Body of pancreas (tissue), 4 donors: ENCODE results near the gene HBA1. TPM values are rescaled to one million over a fixed set of nuclear protein-coding genes. Genes with fewer than 3 reads are reported as not detected.

Source experiments
- ATAC-seq: fragments of 150-250 bp; one replicate; pipeline ENCODE4 v1.9.1; 2016
- DNase-seq, 4 donors: peaks; one replicate each; pipeline ENCODE4 v3.0.0-alpha.2; 2019
- H3K27ac ChIP-seq, 4 donors: fragments of 200-600 bp; sonication (generic); 1 replicate in 3 of 4; 2 replicates in 1 of 4; pipeline versions ENCODE4 v1.5.1 to v1.6.1; 2016 to 2019; ENCODE audit warnings: mild to moderate bottlenecking in 1 of 4, mixed read lengths in 1 of 4, moderate library complexity in 1 of 4
- H3K27me3 ChIP-seq, 2 donors: fragments of 200-600 bp; sonication (generic); one replicate each; pipeline ENCODE4 v1.6.0; 2016; ENCODE audit warnings: mild to moderate bottlenecking in 1 of 2
- H3K36me3 ChIP-seq, 2 donors: fragments of 200-600 bp; sonication (generic); replicated peaks in 1 of 2; 2 replicates each; pipeline ENCODE4 v1.5.1; 2016; ENCODE audit warnings: low read depth in 2 of 2; ENCODE audit not compliant: insufficient read depth in 1 of 2
- H3K4me1 ChIP-seq: fragments of 200-600 bp; sonication (generic); one replicate; pipeline ENCODE4 v1.6.0; 2016
- H3K4me3 ChIP-seq, 2 donors: fragments of 200-600 bp; sonication (generic); 1 replicate in 1 of 2; 2 replicates in 1 of 2; pipeline ENCODE4 v1.5.1; 2016 to 2019
- H3K9me3 ChIP-seq, 3 donors: fragments of 200-600 bp; sonication (generic); 1 replicate in 2 of 3; 2 replicates in 1 of 3; pipeline ENCODE4 v1.5.1; 2016
- CTCF ChIP-seq, 7 experiments: fragments of 450-650 bp in 4 of 7; fragments of 200-600 bp in 3 of 7; sonication (generic) in 3 of 7; IDR thresholded peaks; one replicate each; pipeline ENCODE4 v1.5.1; 2016 to 2019; ENCODE audit warnings: antibody characterized with exemption in 7 of 7
- POLR2A ChIP-seq, 3 donors: fragments of 450-650 bp; IDR thresholded peaks; one replicate each; pipeline ENCODE4 v1.6.1; 2016; ENCODE audit warnings: antibody characterized with exemption in 3 of 3, mild to moderate bottlenecking in 2 of 3
- WGBS, 2 donors: methylation state at CpG; one replicate each; pipeline ENCODE4 v1.1.5; 2017; 5-methylcytosine and 5-hydroxymethylcytosine counted together
- intact Hi-C: fragments of 100-400 bp; cut with DNase I; formaldehyde crosslinking; loops from one replicate; pipeline ENCODE4 v1.15.1; 2023
- total RNA-seq, 2 donors: library from RNA; depleted of rRNA; stranded (reverse); fragments of >200 nt; gene quantifications; one replicate each; pipeline ENCODE4 v1.1.0, GENCODE V29; 2016

HBA1 gene
- total RNA-seq, 2 donors from 2014 or later: not detected

DNA sequence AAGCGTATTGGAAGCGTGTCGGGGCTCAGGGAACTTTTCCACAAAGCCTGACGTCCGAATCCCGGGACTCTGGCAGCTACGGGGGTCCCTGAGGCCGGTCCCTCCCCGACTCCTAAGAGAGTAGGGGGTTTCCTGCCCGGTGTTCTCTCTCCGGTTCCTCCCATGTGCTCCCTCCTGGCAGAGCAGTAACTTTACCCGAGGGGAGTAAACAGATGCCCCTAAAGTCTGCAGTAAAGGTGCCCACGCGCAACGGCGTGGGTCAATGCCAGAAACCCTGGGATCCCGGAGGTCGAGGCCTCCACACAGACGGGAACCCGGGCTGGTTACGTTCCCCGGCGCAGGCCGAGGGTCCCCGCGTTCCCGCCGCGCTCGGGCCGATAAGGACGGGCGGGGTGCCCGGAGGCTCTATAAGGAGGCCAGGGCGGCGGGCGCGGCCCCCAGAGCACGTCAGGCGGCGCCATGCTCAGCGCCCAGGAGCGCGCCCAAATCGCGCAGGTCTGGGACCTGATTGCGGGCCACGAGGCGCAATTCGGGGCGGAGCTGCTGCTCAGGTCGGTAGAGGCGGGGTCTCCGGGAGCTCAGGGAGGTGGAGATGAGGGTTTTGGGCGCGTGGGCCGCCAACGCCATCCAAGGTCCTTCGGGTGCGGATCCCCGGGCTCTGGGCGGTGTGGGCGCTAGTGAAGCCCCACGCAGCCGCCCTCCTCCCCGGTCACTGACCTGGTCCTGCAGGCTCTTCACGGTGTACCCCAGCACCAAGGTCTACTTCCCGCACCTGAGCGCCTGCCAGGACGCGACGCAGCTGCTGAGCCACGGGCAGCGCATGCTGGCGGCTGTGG, 10.7 kb upstream of the HBA1 start, which contains the start of gene HBM:
HBM (plus strand) TSS at position 440 of the 836 bp plus-strand sequence; CDS start at position 460, 20 bp downstream.
- H3K9me3 ChIP-seq: no peaks in the 10 kb centered on the region
- peaks cover 0 to 38% of the 10 kb centered on the region in 2 donors for H3K27me3 ChIP-seq
- no peak within 1 kb of the TSS for H3K4me3 ChIP-seq
- ATAC-seq: no peak
- TF ChIP-seq POLR2A (IDR thresholded peaks at IDR 0.05) (no peak), CTCF (IDR thresholded peaks at IDR 0.05) (no peak)
- 1 to 3% methylated on average over 10 to 57 of the region's 75 CpGs for WGBS, 2 donors
- H3K27ac ChIP-seq: no peak within 1 kb of the TSS
- no peak for DNase-seq
- peaks cover 19% of the 10 kb centered on the region for H3K4me1 ChIP-seq
- intact Hi-C loops: no loop called here
- H3K36me3 ChIP-seq: no peaks in the 10 kb centered on the region

GRCh38 chr16:166375-167121, 9.9 kb upstream of the HBA1 start:
- H3K4me3 ChIP-seq: no peak overlapping the region
- no peaks in the 10 kb centered on the region for H3K9me3 ChIP-seq
- H3K4me1 ChIP-seq: peaks cover 19% of the 10 kb centered on the region
- 4 to 13% methylated on average over 5 to 42 of the region's 45 CpGs for whole genome bisulfite sequencing, 2 donors
- intact Hi-C loops: no loop called here
- H3K36me3 ChIP-seq: no peaks in the 10 kb centered on the region
- TF ChIP-seq CTCF (IDR thresholded peaks at IDR 0.05) (no peak), POLR2A (IDR thresholded peaks at IDR 0.05) (no peak)
- H3K27ac ChIP-seq: no peak overlapping the region
- ATAC-seq (no peak), DNase-seq (no peak)
- peaks cover 0 to 38% of the 10 kb centered on the region in 2 donors for H3K27me3 ChIP-seq

DNA sequence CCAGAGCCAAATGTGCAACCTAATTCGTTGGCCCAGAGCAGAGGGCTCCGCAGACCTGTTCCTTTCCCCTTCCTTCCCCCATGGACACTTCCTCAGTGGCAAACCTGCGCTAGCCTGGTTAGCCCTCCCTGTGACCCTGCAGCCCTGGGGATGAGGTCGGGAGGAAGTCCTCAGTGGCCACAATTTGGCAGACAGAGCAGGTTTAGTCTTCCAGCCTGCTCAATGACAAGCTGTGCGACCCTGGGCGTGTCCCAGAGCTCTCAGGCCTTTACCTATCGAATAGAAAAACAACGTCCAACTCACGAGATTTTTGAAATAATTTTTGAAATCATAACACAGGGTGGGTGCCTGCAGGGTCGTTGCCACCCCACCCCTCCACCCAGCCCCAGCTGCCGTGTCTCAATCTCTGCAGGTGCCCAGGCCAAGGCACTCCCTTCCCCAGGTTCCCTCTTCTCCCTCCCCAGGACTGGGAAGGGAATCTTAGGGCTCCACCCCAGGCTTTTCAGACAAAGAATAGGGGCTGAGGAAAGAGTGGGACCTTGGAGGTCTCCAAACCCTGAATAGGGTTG, 9.3 kb upstream of the HBA1 start:
- Histone ChIP-seq H3K27me3 (peaks cover 0 to 38% of the 10 kb centered on the region in 2 donors), H3K9me3 (no peaks in the 10 kb centered on the region), H3K4me1 (peaks cover 19% of the 10 kb centered on the region), H3K36me3 (no peaks in the 10 kb centered on the region), H3K27ac (no peak overlapping the region), H3K4me3 (no peak overlapping the region)
- TF ChIP-seq CTCF (IDR thresholded peaks at IDR 0.05) (no peak), POLR2A (IDR thresholded peaks at IDR 0.05) (no peak)
- DNase-seq (no peak), ATAC-seq (no peak)
- WGBS, 2 donors: 12 to 21% methylated on average over 8 to 11 of the region's 11 CpGs
- intact Hi-C loops: no loop called here

DNA sequence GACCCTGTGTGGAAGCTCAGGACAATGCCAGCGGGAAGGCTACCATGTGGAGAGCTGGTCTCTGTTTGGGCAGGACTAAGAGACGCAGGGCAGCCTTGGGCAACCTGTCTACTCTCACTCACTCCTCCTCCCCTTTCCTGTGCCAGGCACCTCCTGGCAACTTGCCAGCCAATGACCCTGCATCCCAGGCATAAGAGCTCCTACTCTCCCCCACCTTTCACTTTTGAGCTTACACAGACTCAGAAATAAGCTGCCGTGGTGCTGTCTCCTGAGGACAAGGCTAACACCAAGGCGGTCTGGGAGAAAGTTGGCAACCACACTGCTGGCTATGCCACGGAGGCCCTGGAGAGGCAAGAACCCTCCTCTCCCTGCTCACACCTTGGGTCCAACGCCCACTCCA, 8.1 kb upstream of the HBA1 start:
- DNase-seq: no peak
- 29 to 48% methylated on average over 5 to 6 of the region's 6 CpGs for WGBS, 2 donors
- H3K27me3 ChIP-seq: peaks cover 0 to 38% of the 10 kb centered on the region in 2 donors

More for the DNA sequence above, 8.1 kb upstream of the HBA1 start:
- Histone ChIP-seq H3K27ac (no peak overlapping the region), H3K36me3 (no peaks in the 10 kb centered on the region), H3K9me3 (no peaks in the 10 kb centered on the region), H3K4me1 (peaks cover 19% of the 10 kb centered on the region), H3K4me3 (no peak overlapping the region)
- TF ChIP-seq CTCF (IDR thresholded peaks at IDR 0.05) (no peak), POLR2A (IDR thresholded peaks at IDR 0.05) (no peak)
- intact Hi-C loops: no loop called here
- no peak for ATAC-seq
